AG08395 (cell line): ENCODE results near the gene SPG11.

Experiments used
- DNase-seq: peaks from one replicate; pipeline ENCODE4 v3.0.0; 2012; ENCODE audit warnings: mixed read lengths, low spot score

The SPG11 gene

GRCh38 chr15:44623178-44623577, 40.3 kb downstream of the SPG11 start:
- no peak for DNase-seq

- DNase-seq, result no peak
These were observed 43.4 kb downstream of the SPG11 start for GRCh38 chr15:44620081-44620480.

GRCh38 chr15:44616974-44617373, 46.5 kb downstream of the SPG11 start:
- no peak for DNase-seq

GRCh38 chr15:44606740-44607139, 56.7 kb downstream of the SPG11 start:
- no peak for DNase-seq

GRCh38 chr15:44603126-44603525, 60.3 kb downstream of the SPG11 start:
- DNase-seq, result no peak

GRCh38 chr15:44598892-44599291, 64.6 kb downstream of the SPG11 start:
- no peak for DNase-seq

- no peak for DNase-seq
These were observed 65.4 kb downstream of the SPG11 start for GRCh38 chr15:44598066-44598465.

- DNase-seq, result no peak
These were observed 66.9 kb downstream of the SPG11 start for GRCh38 chr15:44596511-44597010.

GRCh38 chr15:44595656-44596510, 67.6 kb downstream of the SPG11 start:
- no peak for DNase-seq

GRCh38 chr15:44595246-44595645, 68.2 kb downstream of the SPG11 start:
- no peak for DNase-seq

- no peak for DNase-seq
These were observed 70.3 kb downstream of the SPG11 start for GRCh38 chr15:44593042-44593736.

GRCh38 chr15:44591326-44591725, 72.1 kb downstream of the SPG11 start:
- DNase-seq, result no peak

GRCh38 chr15:44588541-44588940, 74.9 kb downstream of the SPG11 start:
- DNase-seq, result no peak

- no peak for DNase-seq
These were observed 77.8 kb downstream of the SPG11 start for GRCh38 chr15:44585633-44586032.

- peak; percentile 37 for DNase-seq
These were observed 79.2 kb downstream of the SPG11 start for GRCh38 chr15:44584162-44584749.

- DNase-seq, result no peak
These were observed 83.4 kb downstream of the SPG11 start for GRCh38 chr15:44580105-44580504.

- no peak for DNase-seq
These were observed 88.7 kb downstream of the SPG11 start for GRCh38 chr15:44574734-44575133.

GRCh38 chr15:44573386-44573785, 90.1 kb downstream of the SPG11 start:
- no peak for DNase-seq

GRCh38 chr15:44570361-44570760, 93.1 kb downstream of the SPG11 start:
- no peak for DNase-seq

GRCh38 chr15:44569316-44569715, 94.1 kb downstream of the SPG11 start:
- DNase-seq, result no peak

GRCh38 chr15:44568338-44568737, 95.1 kb downstream of the SPG11 start:
- DNase-seq, result no peak

- no peak for DNase-seq
These were observed 97.3 kb downstream of the SPG11 start for GRCh38 chr15:44566155-44566540.
